HL-60 (cell line): Measurements from ENCODE around the gene EML5.

Source experiments
- DNase-seq, 2 experiments: peaks; one replicate each; pipeline ENCODE4 v3.0.0-alpha.2; 2010 to 2020; ENCODE audit warnings: low read depth in 1 of 2, low spot score in 1 of 2
- H3K27ac ChIP-seq: fragments of 250-450 bp; sonication (Bioruptor Pico); replicated peaks from 2 replicates; pipeline ENCODE4 v1.5.1; 2020; ENCODE audit warnings: mild to moderate bottlenecking, moderate library complexity
- H3K27me3 ChIP-seq: fragments of 250-450 bp; sonication (Bioruptor Pico); 2 replicates; pipeline ENCODE4 v1.5.1; 2021; ENCODE audit warnings: mild to moderate bottlenecking, moderate library complexity; ENCODE audit not compliant: insufficient read depth, poor library complexity, severe bottlenecking
- H3K4me3 ChIP-seq: replicated peaks from 2 replicates; pipeline ENCODE4 v1.5.1; 2011; ENCODE audit warnings: mild to moderate bottlenecking, control low read depth, low read length; ENCODE audit not compliant: insufficient read depth
- CTCF ChIP-seq: IDR thresholded peaks from one replicate; pipeline ENCODE4 v1.5.1; 2011; ENCODE audit warnings: low read length, control low read depth, inconsistent platforms; ENCODE audit not compliant: insufficient read depth
- GABPA ChIP-seq: IDR thresholded peaks from 2 replicates; pipeline ENCODE4 v1.6.1; 2012; ENCODE audit warnings: low read depth
- POLR2AphosphoS5 ChIP-seq: IDR thresholded peaks from 2 replicates; pipeline ENCODE4 v1.6.1; 2012; ENCODE audit warnings: low read depth
- SPI1 ChIP-seq: IDR thresholded peaks from 2 replicates; pipeline ENCODE4 v1.6.1; 2012; ENCODE audit warnings: low read depth, mild to moderate bottlenecking, borderline replicate concordance
- TF ChIP-seq, protein P1 (sequence below): IDR thresholded peaks from 2 replicates; pipeline ENCODE4 v1.6.1; 2012; ENCODE audit warnings: low read depth; ENCODE audit not compliant: insufficient replicate concordance

Gene EML5

GRCh38 chr14:88562532-88562830 is 230.3 kb downstream of the EML5 start:
- TF ChIP-seq GABPA (no peak), SPI1 (no peak), CTCF (no peak), POLR2AphosphoS5 (no peak)
- TF ChIP-seq, protein P1, sequence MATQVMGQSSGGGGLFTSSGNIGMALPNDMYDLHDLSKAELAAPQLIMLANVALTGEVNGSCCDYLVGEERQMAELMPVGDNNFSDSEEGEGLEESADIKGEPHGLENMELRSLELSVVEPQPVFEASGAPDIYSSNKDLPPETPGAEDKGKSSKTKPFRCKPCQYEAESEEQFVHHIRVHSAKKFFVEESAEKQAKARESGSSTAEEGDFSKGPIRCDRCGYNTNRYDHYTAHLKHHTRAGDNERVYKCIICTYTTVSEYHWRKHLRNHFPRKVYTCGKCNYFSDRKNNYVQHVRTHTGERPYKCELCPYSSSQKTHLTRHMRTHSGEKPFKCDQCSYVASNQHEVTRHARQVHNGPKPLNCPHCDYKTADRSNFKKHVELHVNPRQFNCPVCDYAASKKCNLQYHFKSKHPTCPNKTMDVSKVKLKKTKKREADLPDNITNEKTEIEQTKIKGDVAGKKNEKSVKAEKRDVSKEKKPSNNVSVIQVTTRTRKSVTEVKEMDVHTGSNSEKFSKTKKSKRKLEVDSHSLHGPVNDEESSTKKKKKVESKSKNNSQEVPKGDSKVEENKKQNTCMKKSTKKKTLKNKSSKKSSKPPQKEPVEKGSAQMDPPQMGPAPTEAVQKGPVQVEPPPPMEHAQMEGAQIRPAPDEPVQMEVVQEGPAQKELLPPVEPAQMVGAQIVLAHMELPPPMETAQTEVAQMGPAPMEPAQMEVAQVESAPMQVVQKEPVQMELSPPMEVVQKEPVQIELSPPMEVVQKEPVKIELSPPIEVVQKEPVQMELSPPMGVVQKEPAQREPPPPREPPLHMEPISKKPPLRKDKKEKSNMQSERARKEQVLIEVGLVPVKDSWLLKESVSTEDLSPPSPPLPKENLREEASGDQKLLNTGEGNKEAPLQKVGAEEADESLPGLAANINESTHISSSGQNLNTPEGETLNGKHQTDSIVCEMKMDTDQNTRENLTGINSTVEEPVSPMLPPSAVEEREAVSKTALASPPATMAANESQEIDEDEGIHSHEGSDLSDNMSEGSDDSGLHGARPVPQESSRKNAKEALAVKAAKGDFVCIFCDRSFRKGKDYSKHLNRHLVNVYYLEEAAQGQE = no peak
- no peak for DNase-seq
- Histone ChIP-seq H3K4me3 (peak overlapping the region; percentile 92), H3K27ac (peak overlapping the region; percentile 93), H3K27me3 (no peaks in the 10 kb centered on the region)
